Right atrium auricular region (tissue), 2 donors: ENCODE measurements around the gene PRRT1B. TPM values are rescaled to one million over a fixed set of nuclear protein-coding genes. Genes with fewer than 3 reads are reported as not detected.
A peak's percentile ranks its signal among the peaks of the same experiment; 100 is the strongest.
"Not testable (repeated sequence)": the region's sequence is repeated elsewhere in the genome, so short reads cannot be mapped to it uniquely, and the experiment has no call there.

ENCODE experiments used
- DNase-seq: peaks from one replicate; pipeline ENCODE4 v3.0.0-alpha.2; 2019; ENCODE audit warnings: low spot score
- H3K27ac ChIP-seq, 2 donors: fragments of 200-600 bp; sonication (generic); 1 replicate in 1 of 2; 2 replicates in 1 of 2; pipeline ENCODE4 v1.5.1; 2016 to 2019
- H3K27me3 ChIP-seq, 2 donors: fragments of 200-600 bp; sonication (generic); one replicate each; pipeline versions ENCODE4 v1.5.1 to v1.6.0; 2017 to 2019
- H3K36me3 ChIP-seq: fragments of 200-600 bp; sonication (generic); one replicate; pipeline ENCODE4 v1.5.1; 2016
- H3K4me1 ChIP-seq, 2 donors: fragments of 200-600 bp; sonication (generic); one replicate each; pipeline versions ENCODE4 v1.5.1 to v1.6.0; 2017 to 2019
- H3K4me3 ChIP-seq, 2 donors: fragments of 200-600 bp; sonication (generic); 1 replicate in 1 of 2; 2 replicates in 1 of 2; pipeline ENCODE4 v1.5.1; 2017 to 2019; ENCODE audit warnings: mild to moderate bottlenecking in 1 of 2, moderate library complexity in 1 of 2
- H3K9me3 ChIP-seq, 2 donors: fragments of 200-600 bp; sonication (generic); one replicate each; pipeline ENCODE4 v1.5.1; 2019
- total RNA-seq, 2 donors: library from RNA; depleted of rRNA; stranded (reverse); fragments of >200 nt; gene quantifications; one replicate each; pipeline ENCODE4 v1.1.0, GENCODE V29; 2016
- TF ChIP-seq, protein P1 (sequence below), 2 donors: fragments of 200-600 bp; sonication (generic); IDR thresholded peaks; one replicate each; pipeline ENCODE4 v1.5.1; 2019; ENCODE audit warnings: antibody characterized with exemption in 2 of 2

The PRRT1B gene
- total RNA-seq, 2 donors from 2014 or later: not detected

DNA sequence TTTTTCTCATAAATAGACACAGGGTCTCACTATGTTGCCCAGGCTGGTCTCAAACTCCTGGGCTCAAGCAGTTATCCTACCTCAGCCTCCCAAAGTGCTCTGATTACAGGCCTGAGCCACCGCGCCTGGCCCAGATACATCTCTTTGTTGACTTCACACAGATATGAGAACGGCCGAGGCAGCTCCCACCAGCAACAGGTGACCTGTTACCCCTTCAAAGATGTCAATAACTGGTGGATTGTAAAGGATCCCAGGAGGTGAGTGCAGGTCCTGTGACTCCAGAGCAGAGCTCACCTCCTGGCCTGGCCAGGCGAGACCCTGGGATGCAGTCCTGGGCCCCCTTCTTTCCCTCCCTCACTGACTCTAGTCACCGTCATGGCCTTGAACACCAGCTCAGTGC is 33.4 kb upstream of the PRRT1B start:
- Histone ChIP-seq H3K4me3 (no peak overlapping the region), H3K27ac (no peak overlapping the region), H3K9me3 (no peaks in the 10 kb centered on the region), H3K27me3 (no peaks in the 10 kb centered on the region), H3K36me3 (peaks cover 65% of the 10 kb centered on the region), H3K4me1 (peaks cover 0 to under 1% of the 10 kb centered on the region in 2 donors)
- no peak for DNase-seq
- TF ChIP-seq, protein P1, sequence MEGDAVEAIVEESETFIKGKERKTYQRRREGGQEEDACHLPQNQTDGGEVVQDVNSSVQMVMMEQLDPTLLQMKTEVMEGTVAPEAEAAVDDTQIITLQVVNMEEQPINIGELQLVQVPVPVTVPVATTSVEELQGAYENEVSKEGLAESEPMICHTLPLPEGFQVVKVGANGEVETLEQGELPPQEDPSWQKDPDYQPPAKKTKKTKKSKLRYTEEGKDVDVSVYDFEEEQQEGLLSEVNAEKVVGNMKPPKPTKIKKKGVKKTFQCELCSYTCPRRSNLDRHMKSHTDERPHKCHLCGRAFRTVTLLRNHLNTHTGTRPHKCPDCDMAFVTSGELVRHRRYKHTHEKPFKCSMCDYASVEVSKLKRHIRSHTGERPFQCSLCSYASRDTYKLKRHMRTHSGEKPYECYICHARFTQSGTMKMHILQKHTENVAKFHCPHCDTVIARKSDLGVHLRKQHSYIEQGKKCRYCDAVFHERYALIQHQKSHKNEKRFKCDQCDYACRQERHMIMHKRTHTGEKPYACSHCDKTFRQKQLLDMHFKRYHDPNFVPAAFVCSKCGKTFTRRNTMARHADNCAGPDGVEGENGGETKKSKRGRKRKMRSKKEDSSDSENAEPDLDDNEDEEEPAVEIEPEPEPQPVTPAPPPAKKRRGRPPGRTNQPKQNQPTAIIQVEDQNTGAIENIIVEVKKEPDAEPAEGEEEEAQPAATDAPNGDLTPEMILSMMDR (IDR thresholded peaks at IDR 0.05): no peak

DNA sequence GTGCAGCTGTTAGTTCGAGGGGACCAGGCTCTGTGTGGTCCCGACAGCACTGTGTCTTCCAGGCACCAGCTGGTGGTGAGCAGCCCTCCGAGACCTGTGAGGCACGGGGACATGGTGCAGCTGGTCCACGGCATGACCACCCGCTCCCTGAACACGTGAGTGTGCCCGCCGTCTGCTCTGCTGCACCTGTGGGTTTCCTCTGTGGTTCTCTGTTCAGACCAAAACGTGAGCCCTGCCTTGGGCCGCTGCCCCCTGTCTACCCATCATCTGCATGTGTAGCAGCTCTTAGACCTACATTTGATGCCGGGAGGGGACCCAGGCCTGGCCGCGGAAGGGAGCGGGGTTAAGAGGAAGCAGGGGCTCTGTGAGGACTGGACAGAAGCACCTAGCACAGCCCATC is 32.1 kb upstream of the PRRT1B start:
- no peak for DNase-seq
- H3K9me3 ChIP-seq: no peaks in the 10 kb centered on the region
- H3K36me3 ChIP-seq: peaks cover 65% of the 10 kb centered on the region
- peaks cover 0 to 13% of the 10 kb centered on the region in 2 donors for H3K4me1 ChIP-seq
- no peak overlapping the region for H3K27ac ChIP-seq
- TF ChIP-seq, protein P1 (IDR thresholded peaks at IDR 0.05): no peak
- no peak overlapping the region for H3K4me3 ChIP-seq
- no peaks in the 10 kb centered on the region for H3K27me3 ChIP-seq

DNA sequence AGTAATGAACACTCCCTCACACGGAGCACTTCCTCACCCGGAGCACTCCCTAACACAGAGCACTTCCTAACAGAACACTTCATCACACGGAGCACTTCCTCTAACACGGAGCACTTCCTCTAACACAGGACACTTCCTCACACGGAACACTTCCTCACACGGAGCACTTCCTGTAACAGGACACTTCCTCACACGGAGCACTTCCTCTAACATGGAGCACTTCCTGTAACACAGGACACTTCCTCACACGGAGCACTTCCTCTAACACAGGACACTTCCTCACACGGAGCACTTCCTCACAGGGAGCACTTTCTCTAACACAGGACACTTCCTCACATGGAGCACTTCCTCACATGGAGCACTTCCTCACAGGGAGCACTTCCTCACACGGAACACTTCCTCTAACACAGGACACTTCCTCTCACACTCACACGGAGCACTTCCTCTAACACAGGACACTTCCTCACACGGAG is 29.7 kb upstream of the PRRT1B start:
- DNase-seq, H3K27ac ChIP-seq, H3K9me3 ChIP-seq, H3K27me3 ChIP-seq, H3K4me3 ChIP-seq: not testable (repeated sequence)
- H3K4me1 ChIP-seq: peaks cover 0 to 17% of the 10 kb centered on the region in 2 donors
- H3K36me3 ChIP-seq: peaks cover 77% of the 10 kb centered on the region

DNA sequence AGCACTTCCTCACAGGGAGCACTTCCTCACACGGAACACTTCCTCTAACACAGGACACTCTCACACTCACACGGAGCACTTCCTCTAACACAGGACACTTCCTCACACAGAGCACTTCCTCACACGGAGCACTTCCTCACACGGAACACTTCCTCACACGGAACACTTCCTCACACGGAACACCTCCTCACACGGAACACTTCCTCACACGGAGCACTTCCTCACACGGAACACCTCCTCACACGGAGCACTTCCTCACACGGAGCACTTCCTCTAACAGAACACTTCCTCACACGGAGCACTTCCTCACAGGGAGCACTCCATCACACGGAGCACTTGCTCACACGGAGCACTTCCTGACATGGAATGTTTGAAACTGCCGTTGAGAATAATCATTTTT is 29.2 kb upstream of the PRRT1B start:
- no peak overlapping the region for H3K27ac ChIP-seq
- TF ChIP-seq, protein P1 (IDR thresholded peaks at IDR 0.05): no peak
- DNase-seq: no peak
- peaks cover 0 to 17% of the 10 kb centered on the region in 2 donors for H3K4me1 ChIP-seq
- H3K9me3 ChIP-seq: no peaks in the 10 kb centered on the region
- peaks cover 77% of the 10 kb centered on the region for H3K36me3 ChIP-seq
- H3K4me3 ChIP-seq: no peak overlapping the region
- no peaks in the 10 kb centered on the region for H3K27me3 ChIP-seq

DNA sequence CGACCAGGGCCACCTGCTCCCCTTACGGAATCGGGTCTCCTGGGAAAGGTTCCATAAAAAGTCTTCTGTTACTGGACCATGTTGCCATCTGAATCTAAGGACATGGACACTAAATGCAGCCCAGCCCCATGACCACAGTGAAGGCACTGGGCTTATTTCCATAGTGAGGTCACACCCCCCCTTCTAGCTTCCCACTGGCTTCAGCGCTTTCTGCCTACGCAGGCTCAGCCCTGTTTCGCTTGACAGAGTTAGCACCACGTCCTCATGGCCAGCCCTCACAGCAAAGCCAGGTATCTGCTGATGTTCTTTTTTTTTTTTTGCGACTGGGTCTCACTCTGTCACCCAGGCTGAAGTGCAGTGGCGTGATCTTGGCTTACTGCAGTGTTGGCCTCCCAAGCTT is 28.4 kb upstream of the PRRT1B start:
- H3K27me3 ChIP-seq: no peaks in the 10 kb centered on the region
- H3K36me3 ChIP-seq: peaks cover 77% of the 10 kb centered on the region
- no peak for DNase-seq
- H3K9me3 ChIP-seq: no peaks in the 10 kb centered on the region
- H3K27ac ChIP-seq: no peak overlapping the region
- H3K4me1 ChIP-seq: peaks cover 0 to 17% of the 10 kb centered on the region in 2 donors
- H3K4me3 ChIP-seq: no peak overlapping the region
- TF ChIP-seq, protein P1 (IDR thresholded peaks at IDR 0.05): no peak

DNA sequence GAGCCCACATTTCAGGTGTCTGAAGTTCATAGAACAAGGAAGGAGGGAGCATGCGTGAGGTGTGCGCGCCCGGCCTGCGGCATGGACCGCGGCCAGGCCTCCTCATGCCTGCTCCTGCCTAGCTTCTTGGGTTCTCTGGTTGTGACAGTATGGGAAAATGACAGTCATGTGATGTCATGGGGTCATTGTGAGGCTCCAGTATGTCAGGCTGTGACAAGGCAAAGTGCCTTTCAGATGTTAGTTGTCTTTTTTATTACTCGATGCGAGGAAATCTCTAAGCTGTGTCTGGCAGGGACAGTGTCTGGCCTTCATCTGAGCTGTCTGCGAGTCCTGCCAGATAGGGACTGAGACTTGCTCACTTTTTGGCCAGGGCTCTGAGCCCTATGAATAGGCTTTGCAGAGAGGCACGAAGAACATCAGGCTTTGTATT is 27.5 kb upstream of the PRRT1B start:
- Histone ChIP-seq H3K4me1 (peaks cover 0 to 17% of the 10 kb centered on the region in 2 donors), H3K27me3 (no peaks in the 10 kb centered on the region), H3K27ac (peak overlapping the region; percentile 54 to 64), H3K9me3 (no peaks in the 10 kb centered on the region), H3K36me3 (peaks cover 77% of the 10 kb centered on the region), H3K4me3 (no peak overlapping the region)
- TF ChIP-seq, protein P1 (IDR thresholded peaks at IDR 0.05): no peak
- DNase-seq: no peak
